Psoas muscle (tissue), 8 donors: ENCODE data around the gene BHLHE41. TPM values are rescaled to one million over a fixed set of nuclear protein-coding genes. Genes with fewer than 3 reads are reported as not detected.
A peak's percentile ranks its signal among the peaks of the same experiment; 100 is the strongest.

Experiments
- ATAC-seq, 4 donors: fragments of 200-7000 bp; cut with Tn5 transposase; one replicate each; pipeline ENCODE4 v1.9.1; 2020; ENCODE audit warnings: moderate library complexity in 3 of 4, mild to moderate bottlenecking in 2 of 4
- DNase-seq, 2 donors: peaks; one replicate each; pipeline ENCODE4 v3.0.0-alpha.2; 2020
- H3K27ac ChIP-seq: fragments of 200-600 bp; one replicate; pipeline ENCODE4 v1.8.0; 2022
- H3K27me3 ChIP-seq, 3 donors: fragments of 200-600 bp in 1 of 3; one replicate each; pipeline versions ENCODE4 v1.6.1 to v1.8.0; 2013 to 2022; ENCODE audit warnings: low read length in 2 of 3, mild to moderate bottlenecking in 2 of 3, moderate library complexity in 1 of 3; ENCODE audit not compliant: insufficient read depth in 3 of 3
- H3K36me3 ChIP-seq, 2 donors: fragments of 200-600 bp in 1 of 2; one replicate each; pipeline versions ENCODE4 v1.6.1 to v1.8.0; 2013 to 2022; ENCODE audit warnings: low read depth in 1 of 2, mild to moderate bottlenecking in 1 of 2, moderate library complexity in 1 of 2; ENCODE audit not compliant: insufficient read depth in 1 of 2
- H3K4me1 ChIP-seq: fragments of 200-600 bp; one replicate; pipeline ENCODE4 v1.8.0; 2022
- H3K4me3 ChIP-seq: fragments of 200-600 bp; one replicate; pipeline ENCODE4 v1.8.0; 2022; ENCODE audit warnings: mild to moderate bottlenecking
- H3K9me3 ChIP-seq: fragments of 200-600 bp; one replicate; pipeline ENCODE4 v1.8.0; 2022
- CTCF ChIP-seq: fragments of 200-600 bp; IDR thresholded peaks from one replicate; pipeline ENCODE4 v1.8.0; 2022; ENCODE audit warnings: antibody characterized with exemption
- WGBS, 3 donors: extraction: QIAGEN DNeasy Blood & Tissue Kit; methylation state at CpG; one replicate each; pipeline versions ENCODE4 v1.1.6 to v1.1.7; 2013; 5-methylcytosine and 5-hydroxymethylcytosine counted together
- intact Hi-C, 2 donors: fragments of 100-400 bp; cut with DNase I; formaldehyde crosslinking; loops; one replicate each; pipeline versions ENCODE4 v1.11.0 to v1.14.2; 2022
- polyA plus RNA-seq, 3 donors: library from polyadenylated mRNA; stranded (reverse); fragments of 200-250 nt; gene quantifications; one replicate each; pipeline ENCODE4 v1.2.3, GENCODE V29; 2013
- total RNA-seq, 4 donors: library from RNA; stranded (reverse); fragmentation: NEBNext Ultra II Directional in 2 of 4; extraction: Animal tissue kit (Norgen Biotek cat#: 25700) in 2 of 4; gene quantifications; one replicate each; pipeline versions ENCODE4 v1.2.1 to v1.2.4, GENCODE V29; 2021 to 2023
- donor health status: healthy with polysubstance abuse.
- donor health status: DM: no; HTN: no; CAD: no; lungs with moderate emphysema.
- donor health status: Bipolar disorder and iron deficiency.
- donor health status: healthy.
- donor health status: DM: yes; HTN: yes; CAD: no.
- donor health status: DM: no; HTN: no; CAD: no.
- donor health status: DM: no; HTN: no; CAD: no.
- donor health status: DM: yes; HTN: yes; CAD: no.

BHLHE41 gene
- total and polyA plus RNA-seq, 7 donors: 7.4 to 41.5 (median 11.1) TPM

GRCh38 chr12:26095186-26095585, 29.7 kb downstream of the BHLHE41 start:
- no peak for TF ChIP-seq CTCF
- intact Hi-C loops: loop anchor here (5.0 to 10.0 kb wide), 3 partner anchors 337 to 610 kb away; no protein-coding TSS in a partner anchor
- no peak for DNase-seq
- no peak overlapping the region for H3K27ac ChIP-seq
- ATAC-seq: no peak
- H3K4me3 ChIP-seq: no peak overlapping the region
- H3K9me3 ChIP-seq: no peaks in the 10 kb centered on the region
- 97 to 99% (median 97%) methylated on average over 2 of the region's 2 CpGs for WGBS, 3 donors
- no peaks in the 10 kb centered on the region for H3K27me3 ChIP-seq
- peaks cover 8% of the 10 kb centered on the region for H3K4me1 ChIP-seq
- no peaks in the 10 kb centered on the region for H3K36me3 ChIP-seq

- Histone ChIP-seq H3K27me3 (no peaks in the 10 kb centered on the region), H3K36me3 (no peaks in the 10 kb centered on the region), H3K27ac (no peak overlapping the region), H3K4me3 (no peak overlapping the region), H3K9me3 (no peaks in the 10 kb centered on the region), H3K4me1 (peaks cover 4% of the 10 kb centered on the region)
- ATAC-seq (no peak), DNase-seq (no peak)
- intact Hi-C loops: loop anchor here (10.0 kb wide), 2 partner anchors 342 to 612 kb away; no protein-coding TSS in a partner anchor
- no peak for TF ChIP-seq CTCF
- 82 to 88% (median 84%) methylated on average over 4 of the region's 4 CpGs for WGBS, 3 donors
Observed at GRCh38 chr12:26092346-26093105, 32.3 kb downstream of the BHLHE41 start.

GRCh38 chr12:26091822-26092221, 33.0 kb downstream of the BHLHE41 start:
- Histone ChIP-seq H3K4me3 (no peak overlapping the region), H3K27me3 (no peaks in the 10 kb centered on the region), H3K4me1 (no peaks in the 10 kb centered on the region), H3K9me3 (no peaks in the 10 kb centered on the region), H3K36me3 (no peaks in the 10 kb centered on the region), H3K27ac (no peak overlapping the region)
- intact Hi-C loops: loop anchor here (10.0 kb wide), 2 partner anchors 343 to 613 kb away; no protein-coding TSS in a partner anchor
- 74 to 90% (median 81%) methylated on average over 6 of the region's 6 CpGs for WGBS, 3 donors
- DNase-seq (no peak), ATAC-seq (peak in 1 of 4 donors; percentile 53)
- TF ChIP-seq CTCF: no peak

GRCh38 chr12:26090836-26091510, 33.9 kb downstream of the BHLHE41 start:
- TF ChIP-seq CTCF: no peak
- ATAC-seq: no peak
- H3K9me3 ChIP-seq: no peaks in the 10 kb centered on the region
- WGBS, 3 donors: 81 to 86% (median 84%) methylated on average over 11 of the region's 11 CpGs
- no peaks in the 10 kb centered on the region for H3K4me1 ChIP-seq
- H3K27me3 ChIP-seq: no peaks in the 10 kb centered on the region
- intact Hi-C loops: loop anchor here (10.0 kb wide), 2 partner anchors 344 to 614 kb away; no protein-coding TSS in a partner anchor
- DNase-seq: no peak
- no peaks in the 10 kb centered on the region for H3K36me3 ChIP-seq
- no peak overlapping the region for H3K27ac ChIP-seq
- H3K4me3 ChIP-seq: no peak overlapping the region
